NCI-H82 treated with DMSO at 0.1 percent for 48 hours (cell line): Measurements from ENCODE around the gene ASXL3.
A peak's percentile ranks its signal among the peaks of the same experiment; 100 is the strongest.

Experiments
- DNase-seq: peaks from one replicate; lab custom pipeline; 2025; ENCODE audit not compliant: unreplicated experiment; lab: John Stamatoyannopoulos, UW

Gene ASXL3

GRCh38 chr18:33577685-33578517 is at the start of gene ASXL3:
Gene ASXL3, plus strand, starts transcription at chr18:33578219. Its CDS starts 413 bp downstream, at chr18:33578632.
- DNase-seq = peak; percentile 36

GRCh38 chr18:33532978-33533377 is 45.0 kb upstream of the ASXL3 start:
- no peak for DNase-seq

GRCh38 chr18:33536904-33537303 is 41.1 kb upstream of the ASXL3 start:
- no peak for DNase-seq

- DNase-seq = no peak
These were observed 39.5 kb upstream of the ASXL3 start for GRCh38 chr18:33538418-33539042.

GRCh38 chr18:33540392-33540791 is 37.6 kb upstream of the ASXL3 start:
- no peak for DNase-seq

GRCh38 chr18:33541316-33541715 is 36.7 kb upstream of the ASXL3 start:
- DNase-seq = no peak

GRCh38 chr18:33556846-33557245 is 21.2 kb upstream of the ASXL3 start:
- no peak for DNase-seq

GRCh38 chr18:33557706-33558105 is 20.3 kb upstream of the ASXL3 start:
- DNase-seq = no peak

- DNase-seq = no peak
These were observed 19.5 kb upstream of the ASXL3 start for GRCh38 chr18:33558529-33558928.

- DNase-seq = peak; percentile 76
These were observed 17.2 kb upstream of the ASXL3 start for GRCh38 chr18:33560686-33561370.

GRCh38 chr18:33562741-33563140 is 15.3 kb upstream of the ASXL3 start:
- DNase-seq = no peak

GRCh38 chr18:33567705-33568104 is 10.3 kb upstream of the ASXL3 start:
- DNase-seq = no peak

- no peak for DNase-seq
These were observed 5.8 kb upstream of the ASXL3 start for GRCh38 chr18:33571998-33572787.

- peak; percentile 30 for DNase-seq
These were observed 4.8 kb upstream of the ASXL3 start for GRCh38 chr18:33573193-33573592.

GRCh38 chr18:33575451-33575850 is 2.6 kb upstream of the ASXL3 start:
- no peak for DNase-seq

GRCh38 chr18:33576999-33577646 is 896 bp upstream of the ASXL3 start:
- no peak for DNase-seq

- peak; percentile 24 for DNase-seq
These were observed 714 bp downstream of the ASXL3 start for GRCh38 chr18:33578518-33579348.

GRCh38 chr18:33579349-33580215 is 1.6 kb downstream of the ASXL3 start:
- peak; percentile 49 for DNase-seq

GRCh38 chr18:33580546-33580945 is 2.5 kb downstream of the ASXL3 start:
- DNase-seq = no peak
